Endodermal cell (in vitro differentiated cells): ENCODE measurements around the gene ELFN2. TPM values are rescaled to one million over a fixed set of nuclear protein-coding genes. Genes with fewer than 3 reads are reported as not detected.

Experiments
- DNase-seq: peaks from one replicate; pipeline ENCODE4 v3.0.0-alpha.2; 2017
- H3K27ac ChIP-seq: 2 replicates; pipeline ENCODE4 v1.5.1; 2013; ENCODE audit warnings: mild to moderate bottlenecking, low read depth, low read length, moderate library complexity
- H3K27me3 ChIP-seq: 2 replicates; pipeline ENCODE4 v1.6.1; 2013; ENCODE audit warnings: mild to moderate bottlenecking, low read length, moderate library complexity; ENCODE audit not compliant: insufficient read depth, control insufficient read depth, poor library complexity, severe bottlenecking
- H3K36me3 ChIP-seq: 2 replicates; pipeline ENCODE4 v1.7.0; 2013; ENCODE audit warnings: mild to moderate bottlenecking, low read length, moderate library complexity; ENCODE audit not compliant: control insufficient read depth, insufficient read depth
- H3K4me1 ChIP-seq: one replicate; pipeline ENCODE4 v1.7.0; 2013; ENCODE audit warnings: low read length; ENCODE audit not compliant: control insufficient read depth, insufficient read depth
- H3K4me3 ChIP-seq: 2 replicates; pipeline ENCODE4 v1.5.1; 2013; ENCODE audit warnings: mild to moderate bottlenecking, low read length, moderate library complexity
- H3K9ac ChIP-seq: 2 replicates; pipeline ENCODE4 v1.6.1; 2013; ENCODE audit warnings: mild to moderate bottlenecking, low read length, moderate library complexity; ENCODE audit not compliant: poor library complexity, severe bottlenecking; ENCODE audit errors: extremely low read depth
- H3K9me3 ChIP-seq: 2 replicates; pipeline ENCODE4 v1.6.1; 2013; ENCODE audit warnings: mild to moderate bottlenecking, low read length, moderate library complexity; ENCODE audit not compliant: control insufficient read depth
- H3K27ac Mint-ChIP-seq: 2 replicates; pipeline ENCODE4 v1.8.0; 2020; ENCODE audit warnings: mixed read lengths
- H3K27me3 Mint-ChIP-seq: 2 replicates; pipeline ENCODE4 v1.8.0; 2021; ENCODE audit warnings: mild to moderate bottlenecking, mixed read lengths; ENCODE audit not compliant: insufficient read depth
- H3K36me3 Mint-ChIP-seq: 2 replicates; pipeline ENCODE4 v1.8.0; 2020; ENCODE audit warnings: low read depth, mixed read lengths
- H3K4me1 Mint-ChIP-seq: 2 replicates; pipeline ENCODE4 v1.8.0; 2020; ENCODE audit warnings: mixed read lengths
- H3K4me3 Mint-ChIP-seq: 2 replicates; pipeline ENCODE4 v1.8.0; 2020; ENCODE audit warnings: mild to moderate bottlenecking, moderate library complexity, mixed read lengths
- H3K9me3 Mint-ChIP-seq: 2 replicates; pipeline ENCODE4 v1.8.0; 2020; ENCODE audit warnings: mild to moderate bottlenecking, mixed read lengths
- WGBS, 2 experiments: methylation state at CpG; one replicate each; pipeline versions ENCODE4 v1.1.5 to v1.1.7; 2013; ENCODE audit warnings: missing lambda C conversion rate in 2 of 2, mixed read lengths in 1 of 2; ENCODE audit not compliant: insufficient coverage in 1 of 2, insufficient read length in 1 of 2; 5-methylcytosine and 5-hydroxymethylcytosine counted together
- total RNA-seq, 2 donors: library from RNA; stranded (reverse); fragmentation: NEBNext Ultra II Directional in 1 of 2; extraction: Animal tissue kit (Norgen Biotek cat#: 25700) in 1 of 2; gene quantifications; 2 replicates in 1 of 2; 3 replicates in 1 of 2; pipeline ENCODE4 v1.2.1, GENCODE V29; 2021
- TF ChIP-seq, protein P1 (sequence below): fragments of 200-600 bp; sonication (generic); conservative IDR thresholded peaks from 2 replicates; pipeline ENCODE4 v1.5.0; 2021; ENCODE audit warnings: antibody characterized with exemption, mild to moderate bottlenecking

The ELFN2 gene
- total RNA-seq, 2 donors from 2014 or later, result 0.40 to 0.46 TPM

DNA sequence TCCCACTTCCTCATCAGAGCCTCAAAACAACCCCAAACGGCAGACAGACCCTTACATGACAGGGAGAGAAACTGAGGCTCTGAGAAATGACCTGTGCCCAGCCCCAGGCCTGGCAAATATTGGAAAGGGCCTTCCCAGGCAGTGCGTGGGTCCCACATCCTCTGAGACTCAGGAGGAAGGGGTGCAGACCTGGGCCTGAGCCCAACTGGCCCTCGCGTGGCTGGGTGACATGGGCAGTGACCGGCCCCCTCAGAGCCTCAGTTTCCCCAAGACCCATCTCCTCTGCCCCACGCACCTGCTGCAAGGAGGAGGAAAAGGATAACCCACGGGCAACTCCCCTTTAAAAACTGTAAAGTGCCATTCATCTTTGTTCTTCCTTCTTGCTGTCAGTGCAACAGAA is 35.6 kb downstream of the ELFN2 start:
- DNase-seq, result no peak
- no peak overlapping the region for H3K4me3 ChIP-seq
- H3K9me3 ChIP-seq, result no peaks in the 10 kb centered on the region
- H3K36me3 ChIP-seq, result no peaks in the 10 kb centered on the region
- no peaks in the 10 kb centered on the region for H3K36me3 Mint-ChIP-seq
- no peaks in the 10 kb centered on the region for H3K27me3 ChIP-seq
- H3K9ac ChIP-seq, result no peak overlapping the region
- 89 to 100% methylated on average over 4 to 7 of the region's 7 CpGs for WGBS, 2 experiments
- peaks cover 4% of the 10 kb centered on the region for H3K4me1 Mint-ChIP-seq
- peak overlapping the region; percentile 55 for H3K27ac Mint-ChIP-seq
- no peak overlapping the region for H3K27ac ChIP-seq
- no peak overlapping the region for H3K4me3 Mint-ChIP-seq
- no peaks in the 10 kb centered on the region for H3K27me3 Mint-ChIP-seq
- TF ChIP-seq, protein P1, sequence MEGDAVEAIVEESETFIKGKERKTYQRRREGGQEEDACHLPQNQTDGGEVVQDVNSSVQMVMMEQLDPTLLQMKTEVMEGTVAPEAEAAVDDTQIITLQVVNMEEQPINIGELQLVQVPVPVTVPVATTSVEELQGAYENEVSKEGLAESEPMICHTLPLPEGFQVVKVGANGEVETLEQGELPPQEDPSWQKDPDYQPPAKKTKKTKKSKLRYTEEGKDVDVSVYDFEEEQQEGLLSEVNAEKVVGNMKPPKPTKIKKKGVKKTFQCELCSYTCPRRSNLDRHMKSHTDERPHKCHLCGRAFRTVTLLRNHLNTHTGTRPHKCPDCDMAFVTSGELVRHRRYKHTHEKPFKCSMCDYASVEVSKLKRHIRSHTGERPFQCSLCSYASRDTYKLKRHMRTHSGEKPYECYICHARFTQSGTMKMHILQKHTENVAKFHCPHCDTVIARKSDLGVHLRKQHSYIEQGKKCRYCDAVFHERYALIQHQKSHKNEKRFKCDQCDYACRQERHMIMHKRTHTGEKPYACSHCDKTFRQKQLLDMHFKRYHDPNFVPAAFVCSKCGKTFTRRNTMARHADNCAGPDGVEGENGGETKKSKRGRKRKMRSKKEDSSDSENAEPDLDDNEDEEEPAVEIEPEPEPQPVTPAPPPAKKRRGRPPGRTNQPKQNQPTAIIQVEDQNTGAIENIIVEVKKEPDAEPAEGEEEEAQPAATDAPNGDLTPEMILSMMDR, result no peak
- H3K4me1 ChIP-seq, result no peaks in the 10 kb centered on the region
- H3K9me3 Mint-ChIP-seq, result no peaks in the 10 kb centered on the region

DNA sequence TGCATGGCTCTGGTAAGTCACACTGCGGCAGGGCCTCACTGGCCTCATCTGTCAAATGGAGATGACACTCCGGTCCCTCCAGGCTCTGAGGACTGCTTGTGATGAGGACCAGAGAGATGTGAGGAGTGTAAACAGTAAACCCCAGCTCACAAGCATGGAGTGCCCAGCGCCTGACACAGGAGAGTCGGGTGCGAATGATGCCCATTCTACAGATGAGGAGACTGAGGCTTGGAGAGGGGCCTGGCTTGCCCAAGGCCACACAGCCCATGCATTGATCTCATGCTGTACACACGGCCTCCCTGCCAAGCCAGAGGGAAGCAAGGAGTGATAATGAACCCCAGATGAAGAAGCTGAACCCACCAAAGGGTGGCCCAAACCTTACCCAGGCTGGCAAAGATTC is 37.2 kb downstream of the ELFN2 start:
- Histone ChIP-seq H3K27me3 (no peaks in the 10 kb centered on the region), H3K9ac (no peak overlapping the region), H3K36me3 (no peaks in the 10 kb centered on the region), H3K4me3 (no peak overlapping the region), H3K9me3 (no peaks in the 10 kb centered on the region), H3K27ac (no peak overlapping the region), H3K4me1 (no peaks in the 10 kb centered on the region)
- H3K36me3 Mint-ChIP-seq, result no peaks in the 10 kb centered on the region
- H3K9me3 Mint-ChIP-seq, result no peaks in the 10 kb centered on the region
- DNase-seq, result no peak
- TF ChIP-seq, protein P1, result no peak
- 93 to 100% methylated on average over 4 to 6 of the region's 6 CpGs for WGBS, 2 experiments
- H3K27ac Mint-ChIP-seq, result no peak overlapping the region
- H3K4me1 Mint-ChIP-seq, result peaks cover 4% of the 10 kb centered on the region
- no peak overlapping the region for H3K4me3 Mint-ChIP-seq
- H3K27me3 Mint-ChIP-seq, result no peaks in the 10 kb centered on the region

DNA sequence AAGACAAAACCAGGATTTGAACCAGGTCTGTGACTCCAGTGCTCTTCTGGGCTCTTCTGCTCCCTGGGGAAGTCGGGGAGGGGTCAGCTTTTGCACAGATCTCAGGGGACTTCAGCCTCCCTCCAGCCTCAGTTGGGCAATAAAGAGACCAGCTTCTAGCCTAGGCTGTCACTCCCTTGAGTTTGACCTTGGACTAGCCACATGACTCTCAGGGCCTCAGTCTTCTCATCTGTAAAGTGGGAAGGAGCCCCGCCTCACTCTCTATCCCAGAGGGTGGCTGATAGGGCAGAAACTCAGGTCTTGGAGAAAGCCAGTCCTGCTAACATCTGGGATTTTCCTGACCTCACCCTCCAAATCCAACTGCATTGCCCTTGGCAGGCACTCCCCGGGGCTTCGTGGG is 38.7 kb downstream of the ELFN2 start:
- Histone ChIP-seq H3K27ac (no peak overlapping the region), H3K4me1 (no peaks in the 10 kb centered on the region), H3K9ac (no peak overlapping the region), H3K36me3 (no peaks in the 10 kb centered on the region), H3K27me3 (no peaks in the 10 kb centered on the region), H3K4me3 (no peak overlapping the region), H3K9me3 (no peaks in the 10 kb centered on the region)
- TF ChIP-seq, protein P1, result no peak
- Mint-ChIP-seq H3K4me1 (no peaks in the 10 kb centered on the region), H3K9me3 (no peaks in the 10 kb centered on the region), H3K36me3 (no peaks in the 10 kb centered on the region), H3K4me3 (no peak overlapping the region), H3K27me3 (no peaks in the 10 kb centered on the region), H3K27ac (no peak overlapping the region)
- DNase-seq, result no peak
- WGBS, 2 experiments, result 94 to 100% methylated on average over 2 to 4 of the region's 4 CpGs
